ENCODE results near the gene ZMIZ1.

DNA sequence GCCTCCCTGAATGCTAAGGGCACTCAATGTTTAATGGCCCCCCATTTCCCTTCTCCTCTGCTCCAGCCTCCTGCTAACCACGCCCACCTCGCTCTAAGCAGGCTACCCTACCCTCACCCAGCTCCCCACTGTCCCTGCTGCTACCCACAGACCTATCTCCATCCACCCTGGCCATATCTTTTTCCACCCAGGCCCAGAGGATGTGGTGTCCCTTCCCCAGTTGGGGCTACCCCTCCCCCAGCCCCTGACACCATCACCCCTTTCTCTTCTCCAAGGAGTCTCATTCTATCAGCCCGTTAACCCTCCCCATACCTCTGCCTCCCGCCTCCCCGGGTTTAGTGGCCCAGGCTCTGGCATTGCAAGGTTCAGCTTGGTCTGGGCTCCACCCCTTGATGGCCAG is 249.6 kb downstream of the ZMIZ1 start:
- TF ChIP-seq POLR2A (IDR thresholded peaks at IDR 0.05; ENCODE audit: borderline replicate concordance, extremely low read depth, insufficient read depth, insufficient read length) (no peak), EZH2 (IDR thresholded peaks at IDR 0.05) (no peak), EZH2phosphoT487 (IDR thresholded peaks at IDR 0.05; ENCODE audit: borderline replicate concordance) (no peak), RAD21 (IDR thresholded peaks at IDR 0.05; ENCODE audit: low read depth) (no peak), YY1 (IDR thresholded peaks at IDR 0.05; ENCODE audit: extremely low read depth, insufficient replicate concordance, low read depth, low read length) (no peak), ZFX (IDR thresholded peaks at IDR 0.05) (no peak), POLR2AphosphoS5 (IDR thresholded peaks at IDR 0.05; ENCODE audit: low read depth, low read length) (no peak)
- TF ChIP-seq, protein P1, sequence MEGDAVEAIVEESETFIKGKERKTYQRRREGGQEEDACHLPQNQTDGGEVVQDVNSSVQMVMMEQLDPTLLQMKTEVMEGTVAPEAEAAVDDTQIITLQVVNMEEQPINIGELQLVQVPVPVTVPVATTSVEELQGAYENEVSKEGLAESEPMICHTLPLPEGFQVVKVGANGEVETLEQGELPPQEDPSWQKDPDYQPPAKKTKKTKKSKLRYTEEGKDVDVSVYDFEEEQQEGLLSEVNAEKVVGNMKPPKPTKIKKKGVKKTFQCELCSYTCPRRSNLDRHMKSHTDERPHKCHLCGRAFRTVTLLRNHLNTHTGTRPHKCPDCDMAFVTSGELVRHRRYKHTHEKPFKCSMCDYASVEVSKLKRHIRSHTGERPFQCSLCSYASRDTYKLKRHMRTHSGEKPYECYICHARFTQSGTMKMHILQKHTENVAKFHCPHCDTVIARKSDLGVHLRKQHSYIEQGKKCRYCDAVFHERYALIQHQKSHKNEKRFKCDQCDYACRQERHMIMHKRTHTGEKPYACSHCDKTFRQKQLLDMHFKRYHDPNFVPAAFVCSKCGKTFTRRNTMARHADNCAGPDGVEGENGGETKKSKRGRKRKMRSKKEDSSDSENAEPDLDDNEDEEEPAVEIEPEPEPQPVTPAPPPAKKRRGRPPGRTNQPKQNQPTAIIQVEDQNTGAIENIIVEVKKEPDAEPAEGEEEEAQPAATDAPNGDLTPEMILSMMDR (IDR thresholded peaks at IDR 0.05 in 2 of 3, conservative IDR thresholded peaks at IDR 0.05 in 1 of 3; ENCODE audit: borderline replicate concordance in 1 of 3, insufficient read depth in 1 of 3, low read depth in 2 of 3, low read length in 2 of 3) = no peak
- TF ChIP-seq, protein P2, sequence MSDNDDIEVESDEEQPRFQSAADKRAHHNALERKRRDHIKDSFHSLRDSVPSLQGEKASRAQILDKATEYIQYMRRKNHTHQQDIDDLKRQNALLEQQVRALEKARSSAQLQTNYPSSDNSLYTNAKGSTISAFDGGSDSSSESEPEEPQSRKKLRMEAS (IDR thresholded peaks at IDR 0.05) = no peak
- TF ChIP-seq, protein P3, sequence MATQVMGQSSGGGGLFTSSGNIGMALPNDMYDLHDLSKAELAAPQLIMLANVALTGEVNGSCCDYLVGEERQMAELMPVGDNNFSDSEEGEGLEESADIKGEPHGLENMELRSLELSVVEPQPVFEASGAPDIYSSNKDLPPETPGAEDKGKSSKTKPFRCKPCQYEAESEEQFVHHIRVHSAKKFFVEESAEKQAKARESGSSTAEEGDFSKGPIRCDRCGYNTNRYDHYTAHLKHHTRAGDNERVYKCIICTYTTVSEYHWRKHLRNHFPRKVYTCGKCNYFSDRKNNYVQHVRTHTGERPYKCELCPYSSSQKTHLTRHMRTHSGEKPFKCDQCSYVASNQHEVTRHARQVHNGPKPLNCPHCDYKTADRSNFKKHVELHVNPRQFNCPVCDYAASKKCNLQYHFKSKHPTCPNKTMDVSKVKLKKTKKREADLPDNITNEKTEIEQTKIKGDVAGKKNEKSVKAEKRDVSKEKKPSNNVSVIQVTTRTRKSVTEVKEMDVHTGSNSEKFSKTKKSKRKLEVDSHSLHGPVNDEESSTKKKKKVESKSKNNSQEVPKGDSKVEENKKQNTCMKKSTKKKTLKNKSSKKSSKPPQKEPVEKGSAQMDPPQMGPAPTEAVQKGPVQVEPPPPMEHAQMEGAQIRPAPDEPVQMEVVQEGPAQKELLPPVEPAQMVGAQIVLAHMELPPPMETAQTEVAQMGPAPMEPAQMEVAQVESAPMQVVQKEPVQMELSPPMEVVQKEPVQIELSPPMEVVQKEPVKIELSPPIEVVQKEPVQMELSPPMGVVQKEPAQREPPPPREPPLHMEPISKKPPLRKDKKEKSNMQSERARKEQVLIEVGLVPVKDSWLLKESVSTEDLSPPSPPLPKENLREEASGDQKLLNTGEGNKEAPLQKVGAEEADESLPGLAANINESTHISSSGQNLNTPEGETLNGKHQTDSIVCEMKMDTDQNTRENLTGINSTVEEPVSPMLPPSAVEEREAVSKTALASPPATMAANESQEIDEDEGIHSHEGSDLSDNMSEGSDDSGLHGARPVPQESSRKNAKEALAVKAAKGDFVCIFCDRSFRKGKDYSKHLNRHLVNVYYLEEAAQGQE (IDR thresholded peaks at IDR 0.05; ENCODE audit: low read depth) = no peak
- TF ChIP-seq, protein P4, sequence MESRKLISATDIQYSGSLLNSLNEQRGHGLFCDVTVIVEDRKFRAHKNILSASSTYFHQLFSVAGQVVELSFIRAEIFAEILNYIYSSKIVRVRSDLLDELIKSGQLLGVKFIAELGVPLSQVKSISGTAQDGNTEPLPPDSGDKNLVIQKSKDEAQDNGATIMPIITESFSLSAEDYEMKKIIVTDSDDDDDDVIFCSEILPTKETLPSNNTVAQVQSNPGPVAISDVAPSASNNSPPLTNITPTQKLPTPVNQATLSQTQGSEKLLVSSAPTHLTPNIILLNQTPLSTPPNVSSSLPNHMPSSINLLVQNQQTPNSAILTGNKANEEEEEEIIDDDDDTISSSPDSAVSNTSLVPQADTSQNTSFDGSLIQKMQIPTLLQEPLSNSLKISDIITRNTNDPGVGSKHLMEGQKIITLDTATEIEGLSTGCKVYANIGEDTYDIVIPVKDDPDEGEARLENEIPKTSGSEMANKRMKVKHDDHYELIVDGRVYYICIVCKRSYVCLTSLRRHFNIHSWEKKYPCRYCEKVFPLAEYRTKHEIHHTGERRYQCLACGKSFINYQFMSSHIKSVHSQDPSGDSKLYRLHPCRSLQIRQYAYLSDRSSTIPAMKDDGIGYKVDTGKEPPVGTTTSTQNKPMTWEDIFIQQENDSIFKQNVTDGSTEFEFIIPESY (IDR thresholded peaks at IDR 0.05; ENCODE audit: extremely low read depth, insufficient replicate concordance, low read length) = no peak
